T-cell (primary cell): Measurements from ENCODE around the gene HNRNPH2. TPM values are rescaled to one million over a fixed set of nuclear protein-coding genes. Genes with fewer than 3 reads are reported as not detected.

Experiments
- ATAC-seq, 4 experiments: fragments of 200-7000 bp in 3 of 4; fragments of 150-1000 bp in 1 of 4; cut with Tn5 transposase; replicated peaks in 1 of 4; 1 replicate in 3 of 4; 2 replicates in 1 of 4; pipeline ENCODE4 v1.10.0; 2021; ENCODE audit warnings: moderate library complexity in 3 of 4, mild to moderate bottlenecking in 2 of 4, moderate number of reproducible peaks in 1 of 4
- CTCF ChIA-PET, 2 donors: fragments of 300-600 bp; sonication (Branson Sonifier 250); formaldehyde crosslinking; loops; one replicate each; lab custom pipeline; 2022; ENCODE audit warnings: antibody characterized with exemption in 2 of 2; lab: Charles Lee
- POLR2A ChIA-PET, 2 donors: fragments of 300-600 bp; sonication (Branson Sonifier 250); formaldehyde crosslinking; loops; one replicate each; lab custom pipeline; 2022; ENCODE audit warnings: antibody characterized with exemption in 2 of 2; lab: Charles Lee
- DNase-seq, 35 experiments: peaks; one replicate each; pipeline versions ENCODE4 v3.0.0 to v3.0.0-alpha.2; 2013 to 2023
- H3K27ac ChIP-seq: one replicate; pipeline ENCODE4 v1.5.1; 2013; ENCODE audit warnings: low read length
- H3K27me3 ChIP-seq, 2 experiments: replicated peaks in 1 of 2; 1 replicate in 1 of 2; 2 replicates in 1 of 2; pipeline versions ENCODE4 v1.6.1 to v1.7.0; 2013; ENCODE audit warnings: low read length in 1 of 2, mixed read lengths in 1 of 2; ENCODE audit not compliant: control insufficient read depth in 2 of 2, insufficient read depth in 2 of 2; ENCODE audit errors: extremely low read depth in 1 of 2
- H3K36me3 ChIP-seq, 2 donors: 1 replicate in 1 of 2; 2 replicates in 1 of 2; pipeline versions ENCODE4 v1.6.1 to v1.7.0; 2013; ENCODE audit warnings: low read length in 1 of 2; ENCODE audit not compliant: control insufficient read depth in 2 of 2, insufficient read depth in 1 of 2; ENCODE audit errors: extremely low read depth in 1 of 2
- H3K4me1 ChIP-seq, 2 experiments: 1 replicate in 1 of 2; 2 replicates in 1 of 2; pipeline versions ENCODE4 v1.6.1 to v1.7.0; 2013; ENCODE audit warnings: low read length in 2 of 2, mixed read lengths in 1 of 2; ENCODE audit not compliant: insufficient read depth in 2 of 2, control insufficient read depth in 1 of 2; ENCODE audit errors: extremely low read depth in 1 of 2
- H3K4me3 ChIP-seq, 2 donors: 1 replicate in 1 of 2; 2 replicates in 1 of 2; pipeline versions ENCODE4 v1.5.1 to v1.7.0; 2013; ENCODE audit warnings: mild to moderate bottlenecking in 2 of 2, low read length in 1 of 2, moderate library complexity in 1 of 2; ENCODE audit not compliant: control insufficient read depth in 1 of 2; ENCODE audit errors: extremely low read depth in 1 of 2
- H3K9me3 ChIP-seq: 2 replicates; pipeline ENCODE4 v1.7.0; 2013
- H3K27ac Mint-ChIP-seq, 2 donors: one replicate each; pipeline ENCODE4 v1.8.0; 2020 to 2021; ENCODE audit warnings: mild to moderate bottlenecking in 2 of 2, mixed read lengths in 2 of 2
- H3K27me3 Mint-ChIP-seq, 2 donors: one replicate each; pipeline ENCODE4 v1.8.0; 2021 to 2022; ENCODE audit warnings: mixed read lengths in 2 of 2
- H3K36me3 Mint-ChIP-seq: one replicate; pipeline ENCODE4 v1.8.0; 2021; ENCODE audit warnings: mixed read lengths
- H3K4me1 Mint-ChIP-seq, 3 donors: one replicate each; pipeline ENCODE4 v1.8.0; 2020 to 2022; ENCODE audit warnings: mixed read lengths in 3 of 3, mild to moderate bottlenecking in 1 of 3
- H3K4me3 Mint-ChIP-seq, 3 donors: one replicate each; pipeline ENCODE4 v1.8.0; 2020 to 2022; ENCODE audit warnings: mild to moderate bottlenecking in 3 of 3, mixed read lengths in 3 of 3, moderate library complexity in 3 of 3
- H3K9me3 Mint-ChIP-seq, 3 donors: one replicate each; pipeline ENCODE4 v1.8.0; 2020 to 2022; ENCODE audit warnings: mixed read lengths in 3 of 3
- WGBS: methylation state at CpG from one replicate; pipeline ENCODE4 v1.1.5; 2013; ENCODE audit warnings: missing lambda C conversion rate; ENCODE audit not compliant: insufficient coverage; 5-methylcytosine and 5-hydroxymethylcytosine counted together
- total RNA-seq, 35 experiments: library from RNA in 6 of 35; stranded (reverse) in 6 of 35; fragments of 120-200 nt in 1 of 35; gene quantifications; one replicate each; pipeline versions ENCODE4 v1.2.1 to v1.2.4 and lab custom pipeline; 2013 to 2026

HNRNPH2 gene
- total RNA-seq, 5 donors from 2014 or later (not counting 1 experiment from before 2014, with no cell fraction given) = 32.4 to 39.5 (median 36.0) TPM

- POLR2A ChIA-PET = no interaction called here
- no peak for ATAC-seq
Measured at GRCh38 chrX:101368800-101369199, 39.2 kb upstream of the HNRNPH2 start.

GRCh38 chrX:101369687-101370086 lies 38.3 kb upstream of the HNRNPH2 start:
- no peaks in the 10 kb centered on the region for H3K9me3 Mint-ChIP-seq
- H3K27ac Mint-ChIP-seq = no peak overlapping the region
- no peaks in the 10 kb centered on the region for H3K9me3 ChIP-seq
- H3K4me3 Mint-ChIP-seq = no peak overlapping the region
- POLR2A ChIA-PET = interaction anchor here in 1 of 2 donors (0.6 kb wide), 1 partner anchor 577 kb away, joined by 4 read pairs; no protein-coding TSS in a partner anchor
- H3K4me1 Mint-ChIP-seq = peaks cover 0 to 4% (median 0%) of the 10 kb centered on the region in 3 donors
- no peaks in the 10 kb centered on the region for H3K36me3 Mint-ChIP-seq
- no peaks in the 10 kb centered on the region for H3K36me3 ChIP-seq
- H3K27me3 ChIP-seq = no peaks in the 10 kb centered on the region
- no peak for ATAC-seq
- H3K27me3 Mint-ChIP-seq = peaks cover 0 to 25% of the 10 kb centered on the region in 2 donors
- H3K27ac ChIP-seq = no peak overlapping the region
- no CpG with 5 or more reads among the region's 6 CpGs for WGBS
- H3K4me3 ChIP-seq = no peak overlapping the region
- DNase-seq = no peak
- CTCF ChIA-PET = no interaction called here
- no peaks in the 10 kb centered on the region for H3K4me1 ChIP-seq

More at GRCh38 chrX:101368800-101369199, 39.2 kb upstream of the HNRNPH2 start:
- Mint-ChIP-seq H3K27ac (no peak overlapping the region), H3K27me3 (peaks cover 0 to 18% of the 10 kb centered on the region in 2 donors), H3K4me3 (no peak overlapping the region), H3K36me3 (no peaks in the 10 kb centered on the region), H3K9me3 (no peaks in the 10 kb centered on the region), H3K4me1 (peaks cover 0 to 4% (median 0%) of the 10 kb centered on the region in 3 donors)
- CTCF ChIA-PET = interaction anchor here in 1 of 2 donors (1.0 kb wide), 1 partner anchor 9 kb away, joined by 3 read pairs; no protein-coding TSS in a partner anchor
- H3K4me3 ChIP-seq = no peak overlapping the region
- H3K36me3 ChIP-seq = no peaks in the 10 kb centered on the region
- no peaks in the 10 kb centered on the region for H3K4me1 ChIP-seq
- no peak for DNase-seq
- no peaks in the 10 kb centered on the region for H3K27me3 ChIP-seq
- H3K27ac ChIP-seq = no peak overlapping the region
- H3K9me3 ChIP-seq = no peaks in the 10 kb centered on the region

GRCh38 chrX:101370888-101371504 lies 37.0 kb upstream of the HNRNPH2 start:
- ChIA-PET CTCF (no interaction called here), POLR2A (no interaction called here)
- no peaks in the 10 kb centered on the region for H3K9me3 ChIP-seq
- no peak overlapping the region for H3K27ac ChIP-seq
- H3K4me3 ChIP-seq = no peak overlapping the region
- H3K36me3 ChIP-seq = no peaks in the 10 kb centered on the region
- H3K27ac Mint-ChIP-seq = no peak overlapping the region
- H3K4me3 Mint-ChIP-seq = no peak overlapping the region
- no peaks in the 10 kb centered on the region for H3K27me3 ChIP-seq
- 29% methylated on average over 1 of the region's 3 CpGs for WGBS
- H3K4me1 Mint-ChIP-seq = peaks cover 0 to 4% (median 0%) of the 10 kb centered on the region in 3 donors
- H3K4me1 ChIP-seq = no peaks in the 10 kb centered on the region
- H3K27me3 Mint-ChIP-seq = peaks cover 0 to 34% of the 10 kb centered on the region in 2 donors
- H3K9me3 Mint-ChIP-seq = no peaks in the 10 kb centered on the region
- H3K36me3 Mint-ChIP-seq = no peaks in the 10 kb centered on the region
- ATAC-seq (no peak), DNase-seq (no peak)

- H3K4me3 Mint-ChIP-seq = no peak overlapping the region
- ATAC-seq (no peak), DNase-seq (no peak)
- Histone ChIP-seq H3K27ac (no peak overlapping the region), H3K9me3 (no peaks in the 10 kb centered on the region), H3K27me3 (no peaks in the 10 kb centered on the region), H3K36me3 (no peaks in the 10 kb centered on the region), H3K4me1 (no peaks in the 10 kb centered on the region), H3K4me3 (no peak overlapping the region)
- CTCF ChIA-PET = interaction anchor here in 1 of 2 donors (0.9 kb wide), 1 partner anchor 9 kb away, joined by 3 read pairs; no protein-coding TSS in a partner anchor
- no peaks in the 10 kb centered on the region for H3K4me1 Mint-ChIP-seq
- H3K9me3 Mint-ChIP-seq = no peaks in the 10 kb centered on the region
- H3K36me3 Mint-ChIP-seq = no peaks in the 10 kb centered on the region
- WGBS = no CpG with 5 or more reads among the region's 1 CpG
- POLR2A ChIA-PET = interaction anchor here in 1 of 2 donors (0.9 kb wide), 1 partner anchor 15 kb away, joined by 3 read pairs; no protein-coding TSS in a partner anchor
- H3K27me3 Mint-ChIP-seq = peaks cover 0 to 23% of the 10 kb centered on the region in 2 donors
- H3K27ac Mint-ChIP-seq = no peak overlapping the region
Measured at GRCh38 chrX:101377547-101377946, 30.5 kb upstream of the HNRNPH2 start.

- H3K36me3 Mint-ChIP-seq = no peaks in the 10 kb centered on the region
- DNase-seq (no peak), ATAC-seq (no peak)
- H3K27ac Mint-ChIP-seq = no peak overlapping the region
- peaks cover 0 to 3% (median 0%) of the 10 kb centered on the region in 3 donors for H3K4me1 Mint-ChIP-seq
- POLR2A ChIA-PET = no interaction called here
- CTCF ChIA-PET = interaction anchor here in 1 of 2 donors (0.6 kb wide), 2 partner anchors 8 to 26 kb away, joined by 3 to 4 read pairs; no protein-coding TSS in a partner anchor
- Histone ChIP-seq H3K27ac (no peak overlapping the region), H3K4me1 (no peaks in the 10 kb centered on the region), H3K9me3 (no peaks in the 10 kb centered on the region), H3K27me3 (no peaks in the 10 kb centered on the region), H3K36me3 (no peaks in the 10 kb centered on the region), H3K4me3 (no peak overlapping the region)
- H3K9me3 Mint-ChIP-seq = no peaks in the 10 kb centered on the region
- peaks cover 0 to 11% of the 10 kb centered on the region in 2 donors for H3K27me3 Mint-ChIP-seq
- H3K4me3 Mint-ChIP-seq = no peak overlapping the region
- WGBS = 20% methylated on average over 1 of the region's 4 CpGs
Measured at GRCh38 chrX:101383679-101384205, 24.3 kb upstream of the HNRNPH2 start.

GRCh38 chrX:101385026-101385684 lies 22.9 kb upstream of the HNRNPH2 start:
- WGBS = 86% methylated on average over 3 of the region's 7 CpGs
- no peaks in the 10 kb centered on the region for H3K9me3 Mint-ChIP-seq
- peaks cover 0 to 3% (median under 1%) of the 10 kb centered on the region in 3 donors for H3K4me1 Mint-ChIP-seq
- DNase-seq (no peak), ATAC-seq (no peak)
- no peak overlapping the region for H3K27ac ChIP-seq
- no peaks in the 10 kb centered on the region for H3K9me3 ChIP-seq
- no peak overlapping the region for H3K4me3 ChIP-seq
- ChIA-PET POLR2A (no interaction called here), CTCF (no interaction called here)
- no peak overlapping the region for H3K27ac Mint-ChIP-seq
- no peaks in the 10 kb centered on the region for H3K36me3 ChIP-seq
- peaks cover 0 to 4% of the 10 kb centered on the region in 2 donors for H3K27me3 Mint-ChIP-seq
- H3K4me1 ChIP-seq = no peaks in the 10 kb centered on the region
- peak overlapping the region in 1 of 3 donors; percentile 76 for H3K4me3 Mint-ChIP-seq
- H3K27me3 ChIP-seq = no peaks in the 10 kb centered on the region
- H3K36me3 Mint-ChIP-seq = no peaks in the 10 kb centered on the region
